ENCODE data around the gene TTLL9. TPM values are rescaled to one million over a fixed set of nuclear protein-coding genes. Genes with fewer than 3 reads are reported as not detected.

Gene TTLL9
- total and polyA plus RNA-seq, 4 donors = 0.06 to 0.08 TPM; not detected in 2

GRCh38 chr20:31835554-31835953 is 34.9 kb upstream of the TTLL9 start:
- Histone ChIP-seq H3K9ac (ENCODE audit: low read depth in 1 of 2, low read length in 2 of 2) (no peak overlapping the region), H3K36me3 (ENCODE audit: control insufficient read depth in 4 of 4, insufficient read depth in 3 of 4, low read depth in 1 of 4, low read length in 3 of 4) (no peaks in the 10 kb centered on the region), H3K27ac (ENCODE audit: low read depth in 1 of 2, low read length in 2 of 2) (no peak overlapping the region), H3K4me3 (ENCODE audit: low read depth in 1 of 3, low read length in 3 of 3) (no peak overlapping the region), H3K27me3 (ENCODE audit: control insufficient read depth in 4 of 4, insufficient read depth in 4 of 4, low read length in 3 of 4) (peaks cover 0 to 3% (median 0%) of the 10 kb centered on the region in 4 donors), H3K4me1 (ENCODE audit: control insufficient read depth in 4 of 4, insufficient read depth in 4 of 4, low read length in 3 of 4) (no peaks in the 10 kb centered on the region), H3K9me3 (ENCODE audit: control insufficient read depth in 4 of 4, low read length in 3 of 4) (no peaks in the 10 kb centered on the region)
- no peak for DNase-seq (ENCODE audit: low spot score)
- no peak for TF ChIP-seq REST (IDR thresholded peaks at IDR 0.05)
- TF ChIP-seq FOXA2 (IDR thresholded peaks at IDR 0.05) = no peak
- TF ChIP-seq RXRA (IDR thresholded peaks at IDR 0.05) = no peak
- no peak for TF ChIP-seq CTCF (IDR thresholded peaks at IDR 0.05; ENCODE audit: low read depth, low read length, missing input control)
- no peak for TF ChIP-seq RAD21 (IDR thresholded peaks at IDR 0.05)
- TF ChIP-seq HNF4G (IDR thresholded peaks at IDR 0.05) = no peak
- no peak for TF ChIP-seq ZBTB33 (IDR thresholded peaks at IDR 0.05)
- TF ChIP-seq FOXA1 (IDR thresholded peaks at IDR 0.05) = no peak
- TF ChIP-seq MAX (IDR thresholded peaks at IDR 0.05) = no peak
- TF ChIP-seq HNF4A (conservative IDR thresholded peaks at IDR 0.05) = no peak
- no peak for TF ChIP-seq JUND (IDR thresholded peaks at IDR 0.05)
- TF ChIP-seq SP1 (IDR thresholded peaks at IDR 0.05) = no peak
- no peak for TF ChIP-seq GABPA (IDR thresholded peaks at IDR 0.05 in 1 of 2, conservative IDR thresholded peaks at IDR 0.05 in 1 of 2)
- TF ChIP-seq ATF3 (IDR thresholded peaks at IDR 0.05) = no peak
- no peak for TF ChIP-seq NR2F2 (IDR thresholded peaks at IDR 0.05)
- TF ChIP-seq EGR1 (IDR thresholded peaks at IDR 0.05; ENCODE audit: low read depth in 2 of 2) = no peak
- no peak for TF ChIP-seq TAF1 (conservative IDR thresholded peaks at IDR 0.05)
- TF ChIP-seq YY1 (IDR thresholded peaks at IDR 0.05) = no peak
- WGBS = 86% methylated on average over 9 of the region's 9 CpGs
